Natural killer cell (primary cell): ENCODE measurements around the gene SLC8A1. TPM values are rescaled to one million over a fixed set of nuclear protein-coding genes. Genes with fewer than 3 reads are reported as not detected.

Experiments used
- ATAC-seq, 3 donors: fragments of 150-1000 bp in 2 of 3; fragments of 200-7000 bp in 1 of 3; cut with Tn5 transposase; 1 replicate in 1 of 3; 2 replicates in 2 of 3; pipeline ENCODE4 v1.10.0; 2021; ENCODE audit warnings: mild to moderate bottlenecking in 2 of 3, moderate library complexity in 2 of 3
- DNase-seq, 2 donors: peaks; one replicate each; pipeline versions ENCODE4 v3.0.0 to v3.0.0-alpha.2; 2013 to 2021; ENCODE audit warnings: mixed read lengths in 1 of 2
- H3K27ac ChIP-seq: one replicate; pipeline ENCODE4 v1.5.1; 2013; ENCODE audit warnings: mild to moderate bottlenecking, low read length
- H3K27me3 ChIP-seq: one replicate; pipeline ENCODE4 v1.6.1; 2013; ENCODE audit warnings: low read length; ENCODE audit not compliant: control insufficient read depth, insufficient read depth
- H3K36me3 ChIP-seq: one replicate; pipeline ENCODE4 v1.6.1; 2013; ENCODE audit warnings: low read length; ENCODE audit not compliant: control insufficient read depth, insufficient read depth
- H3K4me1 ChIP-seq: one replicate; pipeline ENCODE4 v1.6.1; 2013; ENCODE audit warnings: low read length; ENCODE audit not compliant: control insufficient read depth, insufficient read depth
- H3K4me3 ChIP-seq: one replicate; pipeline ENCODE4 v1.5.1; 2013; ENCODE audit warnings: low read length
- H3K9me3 ChIP-seq: one replicate; pipeline ENCODE4 v1.6.1; 2013; ENCODE audit warnings: low read length; ENCODE audit not compliant: control insufficient read depth, insufficient read depth
- H3K27ac Mint-ChIP-seq, 2 donors: one replicate each; pipeline ENCODE4 v1.8.0; 2022; ENCODE audit warnings: mild to moderate bottlenecking in 2 of 2, mixed read lengths in 2 of 2, moderate library complexity in 1 of 2
- H3K27me3 Mint-ChIP-seq, 2 donors: one replicate each; pipeline ENCODE4 v1.8.0; 2022; ENCODE audit warnings: low read depth in 2 of 2, mixed read lengths in 2 of 2
- H3K36me3 Mint-ChIP-seq: one replicate; pipeline ENCODE4 v1.8.0; 2022; ENCODE audit warnings: mixed read lengths
- H3K4me1 Mint-ChIP-seq, 2 donors: one replicate each; pipeline ENCODE4 v1.8.0; 2022; ENCODE audit warnings: mixed read lengths in 2 of 2
- H3K4me3 Mint-ChIP-seq: one replicate; pipeline ENCODE4 v1.8.0; 2022; ENCODE audit warnings: mild to moderate bottlenecking, moderate library complexity, mixed read lengths
- H3K9me3 Mint-ChIP-seq, 2 donors: one replicate each; pipeline ENCODE4 v1.8.0; 2022; ENCODE audit warnings: mixed read lengths in 2 of 2
- CTCF ChIP-seq: fragments of 200-600 bp; IDR thresholded peaks from one replicate; pipeline ENCODE4 v1.8.0; 2022; ENCODE audit warnings: antibody characterized with exemption
- WGBS: methylation state at CpG from one replicate; pipeline ENCODE4 v1.1.7; 2013; ENCODE audit warnings: missing lambda C conversion rate; ENCODE audit not compliant: insufficient coverage; 5-methylcytosine and 5-hydroxymethylcytosine counted together
- intact Hi-C: fragments of 100-400 bp; cut with micrococcal nuclease; formaldehyde crosslinking; loops from one replicate; pipeline ENCODE4 v1.14.2; 2022
- total RNA-seq, 4 donors: library from RNA; stranded (reverse); fragments of 120-200 nt in 1 of 4; gene quantifications; one replicate each; pipeline versions ENCODE4 v1.2.3 to v1.2.4, GENCODE V29; 2013 to 2022

Gene SLC8A1
- total RNA-seq, 3 donors from 2014 or later (not counting 1 experiment from before 2014, with no cell fraction given), result 1.4 to 4.7 (median 3.6) TPM

GRCh38 chr2:40261042-40261441, 190.8 kb downstream of the SLC8A1 start:
- no peak overlapping the region for H3K27ac Mint-ChIP-seq
- no peaks in the 10 kb centered on the region for H3K27me3 Mint-ChIP-seq
- H3K36me3 Mint-ChIP-seq, result no peaks in the 10 kb centered on the region
- H3K36me3 ChIP-seq, result no peaks in the 10 kb centered on the region
- no peaks in the 10 kb centered on the region for H3K9me3 ChIP-seq
- H3K4me1 ChIP-seq, result no peaks in the 10 kb centered on the region
- intact Hi-C loops, result no loop called here
- no peaks in the 10 kb centered on the region for H3K4me1 Mint-ChIP-seq
- 73% methylated on average over 2 of the region's 2 CpGs for WGBS
- no peak for ATAC-seq
- no peak overlapping the region for H3K4me3 ChIP-seq
- H3K9me3 Mint-ChIP-seq, result no peaks in the 10 kb centered on the region
- no peak for DNase-seq
- no peak overlapping the region for H3K4me3 Mint-ChIP-seq
- H3K27me3 ChIP-seq, result no peaks in the 10 kb centered on the region
- no peak overlapping the region for H3K27ac ChIP-seq
- no peak for TF ChIP-seq CTCF

GRCh38 chr2:40260437-40260836, 191.5 kb downstream of the SLC8A1 start:
- no peaks in the 10 kb centered on the region for H3K9me3 ChIP-seq
- no peak overlapping the region for H3K4me3 ChIP-seq
- no peak for TF ChIP-seq CTCF
- ATAC-seq (no peak), DNase-seq (no peak)
- Mint-ChIP-seq H3K9me3 (no peaks in the 10 kb centered on the region), H3K4me1 (no peaks in the 10 kb centered on the region), H3K27ac (no peak overlapping the region), H3K36me3 (no peaks in the 10 kb centered on the region), H3K27me3 (no peaks in the 10 kb centered on the region), H3K4me3 (no peak overlapping the region)
- H3K27me3 ChIP-seq, result no peaks in the 10 kb centered on the region
- H3K4me1 ChIP-seq, result no peaks in the 10 kb centered on the region
- H3K36me3 ChIP-seq, result no peaks in the 10 kb centered on the region
- intact Hi-C loops, result no loop called here
- H3K27ac ChIP-seq, result no peak overlapping the region
- no CpG with 5 or more reads among the region's 2 CpGs for WGBS

- Mint-ChIP-seq H3K27me3 (no peaks in the 10 kb centered on the region), H3K4me3 (no peak overlapping the region), H3K9me3 (no peaks in the 10 kb centered on the region), H3K4me1 (no peaks in the 10 kb centered on the region), H3K36me3 (no peaks in the 10 kb centered on the region), H3K27ac (no peak overlapping the region)
- Histone ChIP-seq H3K4me3 (no peak overlapping the region), H3K27ac (no peak overlapping the region), H3K4me1 (no peaks in the 10 kb centered on the region), H3K27me3 (no peaks in the 10 kb centered on the region), H3K36me3 (no peaks in the 10 kb centered on the region), H3K9me3 (no peaks in the 10 kb centered on the region)
- DNase-seq, result no peak
- intact Hi-C loops, result no loop called here
- 0% methylated on average over 1 of the region's 1 CpG for WGBS
- no peak for TF ChIP-seq CTCF
- ATAC-seq, result no peak
Measured at GRCh38 chr2:40259900-40260299, 192.0 kb downstream of the SLC8A1 start.

GRCh38 chr2:40258135-40258457, 193.8 kb downstream of the SLC8A1 start:
- no peak overlapping the region for H3K4me3 ChIP-seq
- no peak overlapping the region for H3K27ac ChIP-seq
- no peaks in the 10 kb centered on the region for H3K36me3 Mint-ChIP-seq
- 74% methylated on average over 4 of the region's 4 CpGs for WGBS
- intact Hi-C loops, result no loop called here
- ATAC-seq (no peak), DNase-seq (no peak)
- no peak overlapping the region for H3K4me3 Mint-ChIP-seq
- TF ChIP-seq CTCF, result no peak
- H3K4me1 Mint-ChIP-seq, result no peaks in the 10 kb centered on the region
- H3K9me3 ChIP-seq, result no peaks in the 10 kb centered on the region
- H3K36me3 ChIP-seq, result no peaks in the 10 kb centered on the region
- H3K27me3 ChIP-seq, result no peaks in the 10 kb centered on the region
- H3K9me3 Mint-ChIP-seq, result no peaks in the 10 kb centered on the region
- no peaks in the 10 kb centered on the region for H3K4me1 ChIP-seq
- no peaks in the 10 kb centered on the region for H3K27me3 Mint-ChIP-seq
- H3K27ac Mint-ChIP-seq, result no peak overlapping the region
